ENCODE data around the gene ERC1.
"Not testable (repeated sequence)": the region's sequence is repeated elsewhere in the genome, so short reads cannot be mapped to it uniquely, and the experiment has no call there.

Gene ERC1

GRCh38 chr12:1300460-1300859, 309.4 kb downstream of the ERC1 start:
- no peak for DNase-seq

DNA sequence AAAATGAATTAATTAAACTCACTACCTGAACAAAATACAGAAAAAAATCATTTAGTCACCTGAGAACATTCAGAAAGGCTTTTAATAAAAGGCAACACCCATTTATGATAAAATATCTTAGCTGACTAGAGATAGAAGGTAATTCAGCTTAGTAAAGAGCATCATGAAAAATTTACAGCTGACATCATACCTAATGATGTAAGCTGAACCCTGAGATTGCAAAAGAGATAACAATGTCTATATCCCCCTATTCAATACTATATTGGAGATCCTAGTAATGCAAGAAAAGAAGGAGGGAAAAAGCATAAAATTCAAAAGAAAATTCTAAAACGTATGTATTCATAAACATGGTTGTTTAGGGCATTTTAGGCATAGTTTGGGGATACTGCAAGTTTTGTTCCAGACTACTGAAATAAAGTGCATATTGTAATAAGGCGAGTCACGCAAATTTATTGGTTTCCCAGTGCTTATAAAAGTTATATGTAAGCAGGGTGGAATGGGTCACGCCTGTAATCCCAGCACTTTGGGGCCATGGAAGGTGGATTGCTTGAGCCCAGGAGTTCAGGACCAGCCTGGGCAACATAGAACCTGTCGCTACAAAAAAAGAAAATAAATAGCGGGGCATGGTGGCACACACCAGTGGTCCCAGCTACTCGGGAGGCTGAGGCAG, 311.3 kb downstream of the ERC1 start:
- no peak for DNase-seq

DNA sequence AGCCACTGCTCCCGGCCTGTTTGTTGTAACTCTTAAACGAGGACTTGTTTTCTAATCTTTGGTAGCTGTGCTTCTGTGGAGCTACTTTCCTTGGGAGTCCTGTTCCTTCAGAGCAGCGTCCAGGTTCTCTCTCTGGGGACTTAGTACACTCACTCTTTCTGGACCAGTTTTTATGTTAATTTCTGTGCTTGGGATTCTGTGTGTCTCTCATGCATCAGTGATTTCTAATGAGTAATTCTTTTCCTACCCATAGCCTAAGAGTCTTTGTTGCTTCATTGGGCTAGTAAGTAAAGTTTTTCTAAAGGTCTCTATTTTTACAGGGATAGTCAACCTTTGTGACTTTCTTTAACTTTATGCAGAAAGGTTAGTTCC, 314.0 kb downstream of the ERC1 start:
- no peak for DNase-seq

- DNase-seq, result no peak
These were observed 314.9 kb downstream of the ERC1 start for GRCh38 chr12:1305791-1306500.

- no peak for DNase-seq
These were observed 315.8 kb downstream of the ERC1 start for GRCh38 chr12:1306817-1307216.

GRCh38 chr12:1307796-1308195, 316.8 kb downstream of the ERC1 start:
- no peak for DNase-seq

GRCh38 chr12:1309613-1310012, 318.6 kb downstream of the ERC1 start:
- DNase-seq, result no peak

GRCh38 chr12:1310653-1311052, 319.6 kb downstream of the ERC1 start:
- DNase-seq, result no peak

DNA sequence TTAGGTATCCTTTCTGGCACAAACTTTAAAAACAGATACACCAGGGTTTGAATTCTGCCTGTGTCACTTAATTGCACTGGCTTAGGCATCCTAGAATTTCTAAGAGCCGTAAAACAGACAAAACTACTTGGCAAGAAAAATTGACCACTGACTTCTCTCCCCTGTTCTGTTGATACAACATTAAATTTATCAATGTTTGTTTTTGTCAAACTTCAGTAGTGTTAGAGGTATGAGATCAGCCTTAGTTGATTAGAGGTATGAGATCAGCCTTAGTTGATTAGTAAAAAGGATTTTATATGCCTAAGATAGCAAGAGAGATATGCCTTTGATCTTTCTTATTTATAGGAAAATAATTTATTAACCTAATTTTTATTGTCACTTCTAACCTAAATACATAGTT, 320.1 kb downstream of the ERC1 start:
- no peak for DNase-seq

- DNase-seq, result no peak
These were observed 322.9 kb downstream of the ERC1 start for GRCh38 chr12:1313906-1314305.

DNA sequence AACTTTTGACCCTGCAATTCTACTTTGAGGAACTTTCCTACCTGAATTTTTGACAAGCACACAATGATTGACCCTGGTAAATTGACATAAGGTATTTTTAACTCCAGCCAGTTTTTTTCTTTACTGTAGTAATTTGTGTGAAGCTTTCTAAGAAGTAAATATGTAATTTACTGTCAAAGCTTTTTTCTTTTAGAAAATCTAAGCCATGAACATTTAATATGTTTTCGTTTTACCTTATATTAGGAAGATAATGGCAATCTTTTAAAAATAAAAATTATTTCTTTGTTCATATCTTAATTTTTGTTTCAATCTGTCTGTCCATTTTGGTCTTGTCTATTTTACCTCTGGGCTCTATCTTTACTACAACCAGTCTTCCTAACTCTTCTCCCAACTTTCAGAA, 323.5 kb downstream of the ERC1 start:
- DNase-seq, result no peak

GRCh38 chr12:1316991-1317390, 326.0 kb downstream of the ERC1 start:
- DNase-seq, result not testable (repeated sequence)

DNA sequence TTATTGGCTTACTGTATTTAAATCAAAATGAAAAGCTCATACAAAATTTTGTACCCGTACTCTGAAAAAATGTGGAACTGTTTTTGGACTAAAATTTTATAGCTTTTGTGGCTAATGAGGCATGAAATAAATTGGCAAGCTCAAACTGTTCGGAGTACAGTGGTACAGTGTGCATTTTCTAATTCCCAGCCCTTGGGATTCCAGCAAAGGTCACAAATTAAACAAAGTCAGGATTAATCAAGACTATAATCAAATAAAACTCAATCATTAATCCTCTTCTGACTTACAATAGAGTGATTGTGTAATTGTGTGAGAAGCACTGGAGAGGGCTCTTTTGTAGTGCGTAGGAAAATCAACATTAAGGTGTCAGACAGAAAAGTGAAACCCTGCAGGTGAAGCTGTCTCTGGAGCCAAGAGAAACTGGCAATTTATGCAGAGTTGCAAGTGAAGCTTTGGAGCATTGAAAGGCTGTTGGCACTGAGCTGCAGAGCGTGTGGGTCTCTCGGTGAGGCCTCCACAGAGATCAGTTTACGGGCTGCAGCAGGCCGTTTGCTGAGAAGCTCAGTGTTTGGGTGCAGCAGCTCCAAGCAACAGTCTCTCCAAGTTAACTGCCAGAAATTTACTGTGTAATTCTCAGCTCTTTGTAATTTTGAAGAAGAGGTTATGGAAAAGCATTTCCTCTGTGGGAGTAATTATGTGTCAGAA, 327.5 kb downstream of the ERC1 start:
- peak; percentile 60 for DNase-seq

DNA sequence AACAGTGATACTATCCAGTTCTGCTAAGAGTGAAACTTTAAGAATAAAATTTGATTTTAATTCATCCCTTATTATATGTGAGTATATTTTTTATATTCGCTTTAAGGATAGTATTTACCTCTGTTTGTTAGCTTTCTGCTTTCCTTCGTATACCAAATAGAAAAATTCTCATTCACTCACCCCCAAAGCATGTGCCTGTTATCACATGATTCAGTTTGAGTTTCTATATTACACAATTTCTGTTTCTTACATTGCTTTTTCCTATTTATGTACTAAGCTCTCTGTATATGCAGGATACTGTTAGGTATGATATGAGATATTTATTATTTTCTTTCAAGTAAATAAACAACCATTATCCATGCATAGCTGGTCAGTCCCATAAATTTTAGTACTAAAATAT, 328.2 kb downstream of the ERC1 start:
- no peak for DNase-seq

DNA sequence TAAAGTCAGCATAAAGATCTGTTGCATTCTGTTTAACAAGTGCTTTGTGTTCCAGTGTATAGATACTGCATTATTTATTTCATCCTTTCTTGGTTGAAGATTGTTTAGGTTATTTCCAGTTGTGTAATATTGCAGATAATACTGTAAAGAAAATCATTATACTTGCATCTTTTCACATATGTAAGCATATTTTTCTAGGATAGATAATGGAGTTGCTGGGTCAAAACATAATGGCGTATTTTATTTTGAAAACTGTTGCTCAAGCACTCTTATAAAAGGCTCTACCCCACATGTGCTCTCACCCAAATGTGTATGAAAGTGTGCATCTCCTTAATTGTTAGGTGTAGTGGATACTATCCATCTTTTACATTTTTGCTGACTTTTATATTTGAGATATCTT, 329.0 kb downstream of the ERC1 start:
- no peak for DNase-seq

GRCh38 chr12:1322821-1323220, 331.8 kb downstream of the ERC1 start:
- DNase-seq, result no peak

- DNase-seq, result no peak
These were observed 333.1 kb downstream of the ERC1 start for GRCh38 chr12:1324099-1324498.

DNA sequence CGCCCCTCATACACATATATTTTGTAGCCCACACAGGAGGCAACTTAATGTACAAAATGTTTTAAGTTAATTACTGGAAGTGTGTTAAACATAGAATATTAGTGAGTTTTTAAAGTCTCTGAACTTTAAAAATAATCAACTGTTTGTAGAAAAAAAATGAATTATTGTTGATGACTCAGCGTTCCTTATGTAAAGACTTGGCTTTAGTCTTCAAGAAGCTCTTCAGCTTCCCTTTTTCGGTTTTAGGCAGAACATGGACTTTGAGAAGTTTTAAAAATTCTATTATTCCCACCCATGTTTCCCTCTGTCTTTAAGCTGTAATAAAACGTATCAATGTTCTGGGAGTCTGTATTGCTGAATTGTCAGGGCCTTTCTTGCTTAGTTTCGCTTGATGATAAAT, 333.9 kb downstream of the ERC1 start:
- no peak for DNase-seq

DNA sequence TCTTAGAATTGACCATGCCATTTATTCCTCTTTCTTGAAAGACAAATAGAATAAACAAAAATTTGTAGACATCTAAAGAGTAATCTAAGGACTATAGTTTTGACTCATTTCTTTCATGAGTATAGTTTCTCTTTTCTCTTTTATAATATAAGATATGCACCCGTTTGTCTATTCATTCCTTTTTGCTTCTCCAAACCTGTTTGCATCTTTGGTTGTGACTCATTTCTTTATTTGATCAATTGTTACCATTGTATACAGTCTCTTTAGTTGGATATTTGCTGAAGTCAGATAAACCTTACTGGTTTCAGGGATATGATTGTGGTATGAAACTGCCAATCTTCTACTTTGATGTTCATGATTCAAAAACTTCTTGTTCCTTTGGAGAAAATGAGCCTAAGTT, 334.6 kb downstream of the ERC1 start:
- DNase-seq, result no peak

- DNase-seq, result no peak
These were observed 335.2 kb downstream of the ERC1 start for GRCh38 chr12:1326258-1326657.

DNA sequence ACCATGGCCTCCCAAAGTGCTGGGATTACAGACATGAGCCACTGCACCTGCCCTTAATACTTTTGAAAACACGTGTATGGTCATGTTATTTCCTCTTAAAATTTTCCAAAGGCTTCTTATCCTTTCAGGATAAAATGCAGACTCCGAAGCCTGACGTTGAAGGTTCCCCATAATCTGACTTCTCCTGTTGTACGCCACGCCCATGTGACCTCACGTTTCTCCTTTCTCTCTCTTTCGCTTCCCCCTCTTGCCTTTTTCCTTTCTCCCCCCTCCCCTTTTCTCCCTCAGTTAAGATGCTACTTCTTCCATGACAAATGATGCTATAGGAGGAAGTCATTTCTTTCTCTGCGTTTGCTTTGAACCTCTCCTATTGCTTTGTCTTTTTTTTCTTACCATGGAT, 337.4 kb downstream of the ERC1 start:
- no peak for DNase-seq

DNA sequence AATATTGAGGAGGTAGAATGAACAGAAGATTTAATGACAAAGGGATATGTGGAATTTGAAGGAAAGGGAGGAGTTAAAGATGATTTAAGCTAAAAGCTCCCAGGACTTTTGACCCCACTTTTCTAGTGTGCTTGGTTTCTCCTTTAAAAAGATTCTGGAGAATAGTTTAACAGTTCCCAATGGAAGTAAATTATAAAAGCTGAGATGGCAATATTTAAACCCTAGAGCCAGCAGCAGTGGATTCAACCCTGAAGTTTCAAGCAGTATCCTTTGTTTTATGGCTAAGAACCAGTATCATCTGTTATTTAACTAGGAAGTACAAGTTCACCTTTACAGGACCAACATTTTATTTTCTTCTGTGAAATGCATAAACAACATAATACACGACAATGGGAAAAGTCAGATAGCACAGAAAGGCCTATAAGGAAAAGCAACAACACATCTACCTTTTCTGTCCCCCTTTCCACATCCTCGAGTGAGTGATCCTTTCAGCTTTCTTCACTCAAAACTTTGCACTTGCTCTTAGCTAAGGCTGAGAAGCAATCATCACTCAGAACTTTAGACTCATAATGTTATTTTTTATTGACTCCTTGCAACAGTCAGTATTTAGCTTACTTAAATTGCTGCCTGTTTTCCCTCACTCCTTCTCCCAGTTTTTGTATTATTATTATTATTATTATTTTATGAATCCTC, 338.9 kb downstream of the ERC1 start:
- DNase-seq, result no peak

- DNase-seq, result no peak
These were observed 339.4 kb downstream of the ERC1 start for GRCh38 chr12:1330477-1330827.

- no peak for DNase-seq
These were observed 341.3 kb downstream of the ERC1 start for GRCh38 chr12:1332327-1332726.
